HG02759 (cell line): Measurements from ENCODE around the gene LRRC43.
A peak's percentile ranks its signal among the peaks of the same experiment; 100 is the strongest.

Source experiments
- ATAC-seq: cut with Tn5 transposase; IDR thresholded peaks from one replicate; pipeline ENCODE4 v1.9.1; 2021; ENCODE audit warnings: mild to moderate bottlenecking, moderate library complexity; ENCODE audit not compliant: unreplicated experiment

Gene LRRC43

GRCh38 chr12:122208073-122208820 is 25.3 kb downstream of the LRRC43 start:
- no peak for ATAC-seq

- ATAC-seq = no peak
These were observed 32.8 kb downstream of the LRRC43 start for GRCh38 chr12:122215771-122216170.

- no peak for ATAC-seq
These were observed 33.5 kb downstream of the LRRC43 start for GRCh38 chr12:122216445-122216844.

- ATAC-seq = peak; percentile 90
These were observed 42.9 kb downstream of the LRRC43 start, which contains the start of gene DIABLO for GRCh38 chr12:122225683-122226365. Gene DIABLO, minus strand, starts transcription at chr12:122226052. Its CDS starts 38 bp downstream, at chr12:122226014.

- ATAC-seq = no peak
These were observed 43.6 kb downstream of the LRRC43 start for GRCh38 chr12:122226366-122227125.

- no peak for ATAC-seq
These were observed 44.4 kb downstream of the LRRC43 start for GRCh38 chr12:122227341-122227740.

GRCh38 chr12:122228092-122228491 is 45.2 kb downstream of the LRRC43 start:
- no peak for ATAC-seq

GRCh38 chr12:122230798-122231197 is 47.9 kb downstream of the LRRC43 start:
- no peak for ATAC-seq

GRCh38 chr12:122232691-122233090 is 49.8 kb downstream of the LRRC43 start:
- ATAC-seq = no peak

- no peak for ATAC-seq
These were observed 52.8 kb downstream of the LRRC43 start for GRCh38 chr12:122235741-122236140.

GRCh38 chr12:122238861-122239260 is 55.9 kb downstream of the LRRC43 start:
- ATAC-seq = no peak

GRCh38 chr12:122243965-122244364 is 61.0 kb downstream of the LRRC43 start:
- ATAC-seq = no peak

- no peak for ATAC-seq
These were observed 61.8 kb downstream of the LRRC43 start for GRCh38 chr12:122244565-122245371.

- ATAC-seq = no peak
These were observed 62.6 kb downstream of the LRRC43 start for GRCh38 chr12:122245553-122245952.

- ATAC-seq = no peak
These were observed 67.1 kb downstream of the LRRC43 start for GRCh38 chr12:122250047-122250446.

- ATAC-seq = no peak
These were observed 67.6 kb downstream of the LRRC43 start for GRCh38 chr12:122250536-122250935.
